ENCODE data around the gene STAC. TPM values are rescaled to one million over a fixed set of nuclear protein-coding genes. Genes with fewer than 3 reads are reported as not detected.

The STAC gene
- total and polyA plus RNA-seq, 9 of the 15 experiments (the other 6 are each of a cell fraction or from before 2014, with no cell fraction given) = 0.11 TPM; not detected in 8

DNA sequence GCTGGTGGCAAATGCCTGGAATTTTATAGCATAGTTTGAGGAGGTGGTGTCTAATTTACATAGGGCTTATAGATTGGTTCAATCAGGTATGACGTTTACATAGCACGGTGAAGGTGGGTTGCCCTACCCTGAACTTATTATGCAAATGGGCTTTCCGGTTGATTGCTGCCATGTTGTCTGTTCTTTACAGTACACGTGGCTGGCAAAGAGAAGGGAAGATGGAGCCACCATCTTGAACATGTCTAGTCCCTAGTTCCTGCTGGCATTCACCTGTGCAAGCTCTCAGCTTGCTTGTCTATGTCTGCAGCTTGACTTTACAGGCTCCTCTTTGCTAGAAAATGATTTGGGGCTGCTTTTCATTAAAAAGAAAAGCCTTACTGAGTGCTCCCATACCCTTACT, 14.0 kb upstream of the STAC start (continued):
- TF ChIP-seq, protein P1, sequence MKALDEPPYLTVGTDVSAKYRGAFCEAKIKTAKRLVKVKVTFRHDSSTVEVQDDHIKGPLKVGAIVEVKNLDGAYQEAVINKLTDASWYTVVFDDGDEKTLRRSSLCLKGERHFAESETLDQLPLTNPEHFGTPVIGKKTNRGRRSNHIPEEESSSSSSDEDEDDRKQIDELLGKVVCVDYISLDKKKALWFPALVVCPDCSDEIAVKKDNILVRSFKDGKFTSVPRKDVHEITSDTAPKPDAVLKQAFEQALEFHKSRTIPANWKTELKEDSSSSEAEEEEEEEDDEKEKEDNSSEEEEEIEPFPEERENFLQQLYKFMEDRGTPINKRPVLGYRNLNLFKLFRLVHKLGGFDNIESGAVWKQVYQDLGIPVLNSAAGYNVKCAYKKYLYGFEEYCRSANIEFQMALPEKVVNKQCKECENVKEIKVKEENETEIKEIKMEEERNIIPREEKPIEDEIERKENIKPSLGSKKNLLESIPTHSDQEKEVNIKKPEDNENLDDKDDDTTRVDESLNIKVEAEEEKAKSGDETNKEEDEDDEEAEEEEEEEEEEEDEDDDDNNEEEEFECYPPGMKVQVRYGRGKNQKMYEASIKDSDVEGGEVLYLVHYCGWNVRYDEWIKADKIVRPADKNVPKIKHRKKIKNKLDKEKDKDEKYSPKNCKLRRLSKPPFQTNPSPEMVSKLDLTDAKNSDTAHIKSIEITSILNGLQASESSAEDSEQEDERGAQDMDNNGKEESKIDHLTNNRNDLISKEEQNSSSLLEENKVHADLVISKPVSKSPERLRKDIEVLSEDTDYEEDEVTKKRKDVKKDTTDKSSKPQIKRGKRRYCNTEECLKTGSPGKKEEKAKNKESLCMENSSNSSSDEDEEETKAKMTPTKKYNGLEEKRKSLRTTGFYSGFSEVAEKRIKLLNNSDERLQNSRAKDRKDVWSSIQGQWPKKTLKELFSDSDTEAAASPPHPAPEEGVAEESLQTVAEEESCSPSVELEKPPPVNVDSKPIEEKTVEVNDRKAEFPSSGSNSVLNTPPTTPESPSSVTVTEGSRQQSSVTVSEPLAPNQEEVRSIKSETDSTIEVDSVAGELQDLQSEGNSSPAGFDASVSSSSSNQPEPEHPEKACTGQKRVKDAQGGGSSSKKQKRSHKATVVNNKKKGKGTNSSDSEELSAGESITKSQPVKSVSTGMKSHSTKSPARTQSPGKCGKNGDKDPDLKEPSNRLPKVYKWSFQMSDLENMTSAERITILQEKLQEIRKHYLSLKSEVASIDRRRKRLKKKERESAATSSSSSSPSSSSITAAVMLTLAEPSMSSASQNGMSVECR (CRISPR knock-in tag; IDR thresholded peaks at IDR 0.05) = no peak
- TF ChIP-seq EGR1 (conservative IDR thresholded peaks at IDR 0.05) (no peak), NFE2L1 (tag; IDR thresholded peaks at IDR 0.05; ENCODE audit: borderline replicate concordance, low read depth) (no peak)

DNA sequence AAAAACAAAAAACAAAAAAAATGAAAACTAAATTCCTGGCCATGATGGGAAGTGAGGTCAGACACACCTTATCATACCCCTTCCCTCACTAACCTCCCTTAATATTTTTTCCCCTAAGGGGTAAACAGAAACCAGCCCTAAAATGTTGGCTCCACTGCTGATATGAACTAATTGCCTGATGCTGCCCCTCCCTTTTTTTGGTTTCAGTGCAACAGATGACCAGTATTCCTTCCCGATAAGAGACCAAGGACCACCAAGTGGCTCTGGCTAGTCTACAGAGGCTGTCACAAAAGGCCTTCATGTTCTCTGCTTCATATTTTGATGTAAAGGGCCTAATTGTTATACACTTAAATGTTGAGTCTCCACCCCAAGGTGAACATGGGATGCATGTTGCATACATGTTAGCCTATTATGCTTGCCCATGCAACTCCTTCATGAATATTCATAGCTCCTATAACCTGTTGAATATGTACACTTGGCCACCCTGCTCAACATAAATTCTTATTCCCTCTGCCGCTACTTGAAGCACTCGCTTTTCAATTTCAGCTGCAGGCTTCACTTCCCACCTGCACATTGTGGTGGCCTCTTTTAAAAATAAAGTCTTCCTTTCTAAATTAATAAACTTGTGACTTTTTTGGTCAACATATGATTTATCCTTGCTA, 12.3 kb upstream of the STAC start:
- Histone ChIP-seq H3K27ac (ENCODE audit: extremely low read depth, low read depth, low read length) (no peak overlapping the region), H3K4me2 (ENCODE audit: insufficient read depth, low read length) (no peak overlapping the region), H4K20me1 (replicated peaks; ENCODE audit: control insufficient read depth, insufficient read depth, low read length) (no peaks in the 10 kb centered on the region), H3K27me3 (ENCODE audit: control insufficient read depth in 2 of 2, insufficient read depth in 2 of 2, low read length in 2 of 2) (no peaks in the 10 kb centered on the region), H3K4me3 (no peak overlapping the region), H2AFZ (ENCODE audit: low read depth, low read length) (no peak overlapping the region), H3K9me1 (ENCODE audit: control insufficient read depth, insufficient read depth, low read length) (no peaks in the 10 kb centered on the region), H3K36me3 (ENCODE audit: control insufficient read depth, insufficient read depth, low read length) (no peaks in the 10 kb centered on the region), H3K9me3 (replicated peaks; ENCODE audit: control insufficient read depth, insufficient read depth, low read depth, low read length) (no peaks in the 10 kb centered on the region), H3K9ac (ENCODE audit: insufficient read depth in 1 of 2, low read depth in 2 of 2, low read length in 2 of 2) (no peak overlapping the region), H3K4me1 (replicated peaks in 1 of 2; ENCODE audit: control insufficient read depth in 2 of 2, insufficient read depth in 2 of 2, low read length in 2 of 2) (no peaks in the 10 kb centered on the region), H3K79me2 (ENCODE audit: control insufficient read depth, insufficient read depth, low read length) (no peaks in the 10 kb centered on the region)
- no peak for ATAC-seq
- WGBS (ENCODE audit: insufficient coverage, low coverage, missing lambda C conversion rate) = 7% methylated on average over 3 of the region's 3 CpGs
- ChIA-PET CTCF (ENCODE audit: low intra/inter-chr PET ratio) (no interaction called here), POLR2A (no interaction called here)
- no peak for FAIRE-seq
- intact Hi-C loops (cut with micrococcal nuclease) = no loop called here
- BruUV-seq (replicated peaks) = no TSS peak
- no peak for DNase-seq (ENCODE audit: extremely low read depth in 1 of 4, low spot score in 3 of 4)
- in situ Hi-C loops (cut with MboI) = no loop called here
- TF ChIP-seq WHSC1 (IDR thresholded peaks at IDR 0.05; ENCODE audit: low read length) (no peak), DIDO1 (tag; IDR thresholded peaks at IDR 0.05; ENCODE audit: low read depth) (no peak), BCOR (IDR thresholded peaks at IDR 0.05) (no peak), NEUROD1 (IDR thresholded peaks at IDR 0.05; ENCODE audit: borderline replicate concordance, low read depth, low read length, partially characterized antibody) (no peak), ARID1B (IDR thresholded peaks at IDR 0.05) (no peak), NRF1 (conservative IDR thresholded peaks at IDR 0.05 in 1 of 2, IDR thresholded peaks at IDR 0.05 in 1 of 2) (no peak), ZNF408 (CRISPR knock-in tag; IDR thresholded peaks at IDR 0.05; ENCODE audit: low read depth) (no peak)
- TF ChIP-seq, protein P2, sequence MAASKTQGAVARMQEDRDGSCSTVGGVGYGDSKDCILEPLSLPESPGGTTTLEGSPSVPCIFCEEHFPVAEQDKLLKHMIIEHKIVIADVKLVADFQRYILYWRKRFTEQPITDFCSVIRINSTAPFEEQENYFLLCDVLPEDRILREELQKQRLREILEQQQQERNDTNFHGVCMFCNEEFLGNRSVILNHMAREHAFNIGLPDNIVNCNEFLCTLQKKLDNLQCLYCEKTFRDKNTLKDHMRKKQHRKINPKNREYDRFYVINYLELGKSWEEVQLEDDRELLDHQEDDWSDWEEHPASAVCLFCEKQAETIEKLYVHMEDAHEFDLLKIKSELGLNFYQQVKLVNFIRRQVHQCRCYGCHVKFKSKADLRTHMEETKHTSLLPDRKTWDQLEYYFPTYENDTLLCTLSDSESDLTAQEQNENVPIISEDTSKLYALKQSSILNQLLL (CRISPR knock-in tag; IDR thresholded peaks at IDR 0.05; ENCODE audit: borderline replicate concordance) = no peak
- TF ChIP-seq, protein P3, sequence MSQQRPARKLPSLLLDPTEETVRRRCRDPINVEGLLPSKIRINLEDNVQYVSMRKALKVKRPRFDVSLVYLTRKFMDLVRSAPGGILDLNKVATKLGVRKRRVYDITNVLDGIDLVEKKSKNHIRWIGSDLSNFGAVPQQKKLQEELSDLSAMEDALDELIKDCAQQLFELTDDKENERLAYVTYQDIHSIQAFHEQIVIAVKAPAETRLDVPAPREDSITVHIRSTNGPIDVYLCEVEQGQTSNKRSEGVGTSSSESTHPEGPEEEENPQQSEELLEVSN (IDR thresholded peaks at IDR 0.05; ENCODE audit: borderline replicate concordance in 1 of 2, extremely low read depth in 1 of 2, insufficient read depth in 1 of 2, insufficient read length in 1 of 2, low read depth in 1 of 2, low read length in 1 of 2, poor library complexity in 1 of 2, severe bottlenecking in 1 of 2) = no peak

Measured in K562 (cell line).